BE2C (cell line): ENCODE results near the gene PKD1L1.

Experiments used
- DNase-seq: peaks from one replicate; pipeline ENCODE4 v3.0.0-alpha.2; 2020
- H3K27me3 ChIP-seq: fragments of 250-450 bp; sonication (Bioruptor Pico); 2 replicates; pipeline ENCODE4 v1.5.1; 2020; ENCODE audit warnings: mild to moderate bottlenecking
- H3K36me3 ChIP-seq: fragments of 250-450 bp; sonication (Bioruptor Pico); 2 replicates; pipeline ENCODE4 v1.5.1; 2020; ENCODE audit warnings: mild to moderate bottlenecking
- H3K4me1 ChIP-seq: fragments of 250-450 bp; sonication (Bioruptor Pico); 2 replicates; pipeline ENCODE4 v1.5.1; 2020
- H3K4me3 ChIP-seq: 2 replicates; pipeline ENCODE4 v1.5.1; 2011; ENCODE audit warnings: low read depth, low read length
- H3K9me3 ChIP-seq: fragments of 250-450 bp; sonication (Bioruptor Pico); 2 replicates; pipeline ENCODE4 v1.5.1; 2020
- TF ChIP-seq, protein P1 (sequence below): IDR thresholded peaks from 2 replicates; pipeline ENCODE4 v1.5.1; 2012; ENCODE audit warnings: mild to moderate bottlenecking, low read depth, low read length

PKD1L1 gene

DNA sequence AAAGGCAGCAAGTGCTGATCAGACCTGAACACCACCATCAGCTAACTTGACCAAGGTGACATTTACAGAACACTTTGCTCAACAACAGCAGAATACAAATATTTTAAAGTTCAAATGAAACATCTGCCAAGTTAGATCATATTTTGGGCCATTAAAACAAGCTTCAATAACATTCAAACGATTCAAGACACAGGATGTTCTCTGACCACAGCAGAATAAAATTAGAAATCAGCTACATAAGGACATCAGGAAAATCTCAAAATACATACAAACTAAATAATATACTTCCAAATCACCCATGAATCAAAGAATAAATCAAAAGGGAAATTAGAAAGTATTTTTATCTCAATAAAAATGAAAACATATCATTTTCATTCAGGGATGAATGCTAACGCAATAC is 173.0 kb downstream of the PKD1L1 start:
- Histone ChIP-seq H3K36me3 (no peaks in the 10 kb centered on the region), H3K27me3 (no peaks in the 10 kb centered on the region), H3K9me3 (no peaks in the 10 kb centered on the region), H3K4me3 (no peak overlapping the region), H3K4me1 (no peaks in the 10 kb centered on the region)
- no peak for DNase-seq
- TF ChIP-seq, protein P1, sequence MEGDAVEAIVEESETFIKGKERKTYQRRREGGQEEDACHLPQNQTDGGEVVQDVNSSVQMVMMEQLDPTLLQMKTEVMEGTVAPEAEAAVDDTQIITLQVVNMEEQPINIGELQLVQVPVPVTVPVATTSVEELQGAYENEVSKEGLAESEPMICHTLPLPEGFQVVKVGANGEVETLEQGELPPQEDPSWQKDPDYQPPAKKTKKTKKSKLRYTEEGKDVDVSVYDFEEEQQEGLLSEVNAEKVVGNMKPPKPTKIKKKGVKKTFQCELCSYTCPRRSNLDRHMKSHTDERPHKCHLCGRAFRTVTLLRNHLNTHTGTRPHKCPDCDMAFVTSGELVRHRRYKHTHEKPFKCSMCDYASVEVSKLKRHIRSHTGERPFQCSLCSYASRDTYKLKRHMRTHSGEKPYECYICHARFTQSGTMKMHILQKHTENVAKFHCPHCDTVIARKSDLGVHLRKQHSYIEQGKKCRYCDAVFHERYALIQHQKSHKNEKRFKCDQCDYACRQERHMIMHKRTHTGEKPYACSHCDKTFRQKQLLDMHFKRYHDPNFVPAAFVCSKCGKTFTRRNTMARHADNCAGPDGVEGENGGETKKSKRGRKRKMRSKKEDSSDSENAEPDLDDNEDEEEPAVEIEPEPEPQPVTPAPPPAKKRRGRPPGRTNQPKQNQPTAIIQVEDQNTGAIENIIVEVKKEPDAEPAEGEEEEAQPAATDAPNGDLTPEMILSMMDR, result no peak

DNA sequence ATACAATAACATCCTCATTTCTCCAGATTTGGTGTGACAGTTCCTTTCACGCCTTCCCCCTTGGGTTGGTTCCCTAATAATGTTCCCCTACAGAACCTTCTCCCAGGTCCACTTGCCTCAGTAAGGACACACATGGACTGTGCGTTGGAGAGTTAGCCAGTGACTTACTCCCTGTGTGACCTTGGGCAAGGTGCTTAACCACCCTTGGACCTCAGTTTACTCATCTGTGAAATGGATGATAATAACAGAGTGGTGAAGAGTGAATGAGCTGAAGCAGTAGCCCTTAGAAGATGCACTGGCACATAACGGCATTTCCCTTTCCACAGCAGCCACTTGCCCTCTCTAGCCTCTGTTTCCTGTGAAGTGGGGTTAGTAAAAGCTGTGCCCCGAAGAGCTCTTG is 175.8 kb downstream of the PKD1L1 start:
- H3K27me3 ChIP-seq, result no peaks in the 10 kb centered on the region
- H3K36me3 ChIP-seq, result no peaks in the 10 kb centered on the region
- DNase-seq, result no peak
- no peaks in the 10 kb centered on the region for H3K4me1 ChIP-seq
- no peaks in the 10 kb centered on the region for H3K9me3 ChIP-seq
- TF ChIP-seq, protein P1, result no peak
- no peak overlapping the region for H3K4me3 ChIP-seq

DNA sequence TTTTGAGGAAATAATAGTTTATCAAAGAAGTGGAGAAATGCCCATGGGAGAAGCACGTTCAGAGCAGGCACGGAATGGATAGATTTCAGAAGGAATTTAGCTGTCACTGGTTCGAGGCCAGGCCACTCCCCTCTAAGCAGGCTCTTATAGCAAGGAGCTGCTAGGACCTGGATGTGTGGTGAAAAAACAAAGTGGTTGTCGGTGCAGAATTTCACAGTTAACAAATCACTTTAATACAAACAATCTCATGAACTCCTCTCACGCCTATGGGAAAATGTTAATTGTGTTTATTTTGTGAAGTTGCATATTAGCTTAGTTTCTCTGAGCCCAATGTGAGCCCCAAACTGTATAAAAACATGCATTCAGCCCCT is 176.3 kb downstream of the PKD1L1 start:
- TF ChIP-seq, protein P1, result no peak
- Histone ChIP-seq H3K4me1 (no peaks in the 10 kb centered on the region), H3K36me3 (no peaks in the 10 kb centered on the region), H3K4me3 (no peak overlapping the region), H3K9me3 (no peaks in the 10 kb centered on the region), H3K27me3 (no peaks in the 10 kb centered on the region)
- no peak for DNase-seq

DNA sequence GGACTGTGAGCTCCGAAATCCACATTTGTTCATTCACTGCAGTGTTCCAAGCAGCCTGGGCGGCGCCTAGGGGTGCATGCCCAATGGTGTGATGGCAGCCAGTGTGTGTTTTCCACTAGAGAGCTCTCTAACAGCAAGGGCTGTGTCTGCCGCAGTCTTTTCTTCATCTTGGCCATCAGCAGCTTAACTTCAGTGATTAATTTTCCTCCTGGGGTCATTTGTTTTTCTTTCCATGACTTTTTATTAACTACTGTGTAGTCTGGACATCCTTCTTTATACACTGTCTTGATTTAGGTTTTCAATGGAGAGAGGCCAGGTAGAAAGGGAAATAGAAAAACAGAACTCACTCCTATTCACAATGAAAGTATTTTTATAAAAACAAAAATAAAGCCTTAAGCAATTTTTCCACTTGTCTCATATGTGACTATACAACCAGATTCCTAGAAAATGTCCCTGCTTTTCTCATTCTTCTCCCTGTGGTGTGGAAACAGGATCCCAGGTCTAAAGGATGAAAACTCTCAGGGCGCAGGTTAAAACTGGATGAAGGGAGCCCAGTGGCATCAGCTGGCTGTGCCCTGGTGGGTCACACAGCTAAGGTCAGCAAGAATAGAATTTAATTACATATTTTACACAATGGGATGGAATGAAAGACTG is 176.8 kb downstream of the PKD1L1 start:
- Histone ChIP-seq H3K27me3 (no peaks in the 10 kb centered on the region), H3K4me1 (no peaks in the 10 kb centered on the region), H3K9me3 (no peaks in the 10 kb centered on the region), H3K4me3 (no peak overlapping the region), H3K36me3 (no peaks in the 10 kb centered on the region)
- TF ChIP-seq, protein P1, result no peak
- no peak for DNase-seq

DNA sequence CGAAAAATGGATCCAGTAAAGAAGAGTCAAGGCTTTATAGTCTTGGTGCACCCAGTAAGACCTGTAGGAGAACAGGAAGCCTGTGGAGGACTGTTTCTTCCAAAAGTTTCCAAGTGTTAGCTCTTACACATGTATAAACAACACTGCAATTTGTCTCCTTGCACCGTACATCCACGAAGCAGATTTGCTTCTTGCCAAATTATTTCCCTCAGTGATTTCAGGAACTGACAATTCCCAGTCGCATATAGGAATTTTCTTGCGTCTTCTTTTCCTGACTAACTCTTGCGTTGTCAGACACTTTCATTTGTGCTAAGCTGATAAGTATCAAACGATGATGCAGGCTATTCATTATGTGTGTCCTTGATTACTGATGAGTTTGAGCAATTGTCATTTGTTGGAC is 182.1 kb downstream of the PKD1L1 start:
- no peak overlapping the region for H3K4me3 ChIP-seq
- H3K36me3 ChIP-seq, result no peaks in the 10 kb centered on the region
- H3K9me3 ChIP-seq, result no peaks in the 10 kb centered on the region; the same call in 1 of the 2 replicates
- H3K27me3 ChIP-seq, result no peaks in the 10 kb centered on the region
- H3K4me1 ChIP-seq, result peaks cover 27% of the 10 kb centered on the region
- TF ChIP-seq, protein P1, result no peak
- no peak for DNase-seq

DNA sequence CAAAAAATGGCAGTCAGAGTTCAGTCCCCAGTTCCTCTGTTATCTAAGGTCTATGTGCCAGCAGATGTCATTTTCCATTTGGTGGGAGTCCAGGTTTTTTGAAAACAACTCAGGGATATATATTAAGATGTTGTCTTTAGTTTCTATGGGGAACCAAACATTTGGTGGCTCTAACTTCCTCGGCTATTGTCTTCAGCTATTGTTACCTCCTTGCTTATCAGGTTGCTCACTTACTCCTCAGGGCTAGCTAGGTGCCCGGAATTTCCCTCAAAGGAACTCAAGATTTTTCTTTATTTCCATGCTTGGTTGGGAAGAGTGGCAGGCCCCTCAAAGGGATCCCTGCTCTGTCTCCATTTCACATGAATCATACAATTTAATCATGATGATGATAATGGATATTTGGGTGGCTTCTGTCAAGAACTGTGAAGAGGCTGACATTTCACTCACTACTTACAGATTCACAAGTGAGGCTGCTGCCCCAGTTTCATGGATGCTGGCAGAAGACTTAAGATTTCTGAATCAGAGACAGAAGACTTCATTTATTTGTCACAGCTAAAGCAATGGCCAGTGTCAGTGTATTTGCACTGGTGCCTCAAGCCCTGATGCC is 182.8 kb downstream of the PKD1L1 start:
- H3K4me1 ChIP-seq, result peaks cover 27% of the 10 kb centered on the region
- no peak for DNase-seq
- no peak overlapping the region for H3K4me3 ChIP-seq
- no peaks in the 10 kb centered on the region; the same call in 1 of the 2 replicates for H3K9me3 ChIP-seq
- H3K36me3 ChIP-seq, result no peaks in the 10 kb centered on the region
- no peaks in the 10 kb centered on the region for H3K27me3 ChIP-seq
- TF ChIP-seq, protein P1, result no peak
